Measurements from ENCODE around the gene TELO2.

GRCh38 chr16:1481906-1482835, 11.0 kb upstream of the TELO2 start:
- TF ChIP-seq CTCF (IDR thresholded peaks at IDR 0.05) (no peak), ZFX (IDR thresholded peaks at IDR 0.05; ENCODE audit: borderline replicate concordance) (no peak)
